DND-41 (cell line): ENCODE results near the gene CELSR1.

ENCODE experiments used
- EZH2 ChIP-seq: IDR thresholded peaks from 3 replicates; pipeline ENCODE4 v1.6.1; 2012; ENCODE audit warnings: borderline replicate concordance, low read depth, mild to moderate bottlenecking, moderate library complexity, low read length, inconsistent platforms; ENCODE audit not compliant: severe bottlenecking
- TF ChIP-seq, protein P1 (sequence below): IDR thresholded peaks from 2 replicates; pipeline ENCODE4 v1.5.1; 2012; ENCODE audit warnings: borderline replicate concordance, low read length, moderate library complexity, mild to moderate bottlenecking; ENCODE audit not compliant: poor library complexity, severe bottlenecking; ENCODE audit errors: extremely low read depth

GRCh38 chr22:46481386-46481785, 56.0 kb downstream of the CELSR1 start:
- TF ChIP-seq, protein P1, sequence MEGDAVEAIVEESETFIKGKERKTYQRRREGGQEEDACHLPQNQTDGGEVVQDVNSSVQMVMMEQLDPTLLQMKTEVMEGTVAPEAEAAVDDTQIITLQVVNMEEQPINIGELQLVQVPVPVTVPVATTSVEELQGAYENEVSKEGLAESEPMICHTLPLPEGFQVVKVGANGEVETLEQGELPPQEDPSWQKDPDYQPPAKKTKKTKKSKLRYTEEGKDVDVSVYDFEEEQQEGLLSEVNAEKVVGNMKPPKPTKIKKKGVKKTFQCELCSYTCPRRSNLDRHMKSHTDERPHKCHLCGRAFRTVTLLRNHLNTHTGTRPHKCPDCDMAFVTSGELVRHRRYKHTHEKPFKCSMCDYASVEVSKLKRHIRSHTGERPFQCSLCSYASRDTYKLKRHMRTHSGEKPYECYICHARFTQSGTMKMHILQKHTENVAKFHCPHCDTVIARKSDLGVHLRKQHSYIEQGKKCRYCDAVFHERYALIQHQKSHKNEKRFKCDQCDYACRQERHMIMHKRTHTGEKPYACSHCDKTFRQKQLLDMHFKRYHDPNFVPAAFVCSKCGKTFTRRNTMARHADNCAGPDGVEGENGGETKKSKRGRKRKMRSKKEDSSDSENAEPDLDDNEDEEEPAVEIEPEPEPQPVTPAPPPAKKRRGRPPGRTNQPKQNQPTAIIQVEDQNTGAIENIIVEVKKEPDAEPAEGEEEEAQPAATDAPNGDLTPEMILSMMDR, result no peak
- TF ChIP-seq EZH2, result no peak
